ENCODE data around the gene HIVEP1.

GRCh38 chr6:12151433-12151820 is 139.3 kb downstream of the HIVEP1 start:
- TF ChIP-seq POLR2A (IDR thresholded peaks at IDR 0.05) = no peak
- TF ChIP-seq CTCF (IDR thresholded peaks at IDR 0.05) = no peak

Data from Peyer's patch (tissue), 4 donors.